Activated naive CD8-positive, alpha-beta T cell treated with anti-CD3 and anti-CD28 coated beads, Interleukin-2, amount 10 ng/mL, durations not matched to agents 7 days and 5 days (primary cell): ENCODE results near the gene TMEM87B. TPM values are rescaled to one million over a fixed set of nuclear protein-coding genes. Genes with fewer than 3 reads are reported as not detected.
"Not testable (repeated sequence)": the region's sequence is repeated elsewhere in the genome, so short reads cannot be mapped to it uniquely, and the experiment has no call there.

Experiments used
- ATAC-seq: fragments of 150-1000 bp; cut with Tn5 transposase; one replicate; pipeline ENCODE4 v1.10.0; 2021; ENCODE audit warnings: low read depth, moderate library complexity
- POLR2A ChIA-PET: fragments of 350-600 bp; sonication (Branson Sonifier 250); formaldehyde crosslinking; loops from one replicate; lab custom pipeline; 2021; ENCODE audit warnings: antibody characterized with exemption; lab: Charles Lee
- DNase-seq: peaks from one replicate; pipeline ENCODE4 v3.0.0; 2021
- H3K27ac Mint-ChIP-seq: one replicate; pipeline ENCODE4 v1.8.0; 2022; ENCODE audit warnings: mild to moderate bottlenecking, mixed read lengths
- H3K27me3 Mint-ChIP-seq: one replicate; pipeline ENCODE4 v1.8.0; 2022; ENCODE audit warnings: mild to moderate bottlenecking, moderate library complexity, mixed read lengths
- H3K36me3 Mint-ChIP-seq: one replicate; pipeline ENCODE4 v1.8.0; 2021; ENCODE audit warnings: mild to moderate bottlenecking, mixed read lengths
- H3K4me1 Mint-ChIP-seq: one replicate; pipeline ENCODE4 v1.8.0; 2021; ENCODE audit warnings: mixed read lengths
- H3K4me3 Mint-ChIP-seq: one replicate; pipeline ENCODE4 v1.8.0; 2022; ENCODE audit warnings: mild to moderate bottlenecking, moderate library complexity, mixed read lengths
- H3K9me3 Mint-ChIP-seq: one replicate; pipeline ENCODE4 v1.8.0; 2021; ENCODE audit warnings: mixed read lengths
- total RNA-seq, 2 experiments: library from RNA; stranded (reverse); gene quantifications; one replicate each; pipeline ENCODE4 v1.2.3, GENCODE V29; 2021

TMEM87B gene
- total RNA-seq, 2 experiments from 2014 or later = 20.1 to 24.2 TPM

- H3K27me3 Mint-ChIP-seq = peaks cover 24% of the 10 kb centered on the region
- H3K27ac Mint-ChIP-seq = no peak overlapping the region
- ATAC-seq (no peak), DNase-seq (no peak)
- no peak overlapping the region for H3K4me3 Mint-ChIP-seq
- POLR2A ChIA-PET = no interaction called here
- H3K36me3 Mint-ChIP-seq = peaks cover 5% of the 10 kb centered on the region
- H3K4me1 Mint-ChIP-seq = peaks cover 12% of the 10 kb centered on the region
- H3K9me3 Mint-ChIP-seq = peaks cover 4% of the 10 kb centered on the region
These were observed 79.1 kb downstream of the TMEM87B start for GRCh38 chr2:112134120-112134519.

DNA sequence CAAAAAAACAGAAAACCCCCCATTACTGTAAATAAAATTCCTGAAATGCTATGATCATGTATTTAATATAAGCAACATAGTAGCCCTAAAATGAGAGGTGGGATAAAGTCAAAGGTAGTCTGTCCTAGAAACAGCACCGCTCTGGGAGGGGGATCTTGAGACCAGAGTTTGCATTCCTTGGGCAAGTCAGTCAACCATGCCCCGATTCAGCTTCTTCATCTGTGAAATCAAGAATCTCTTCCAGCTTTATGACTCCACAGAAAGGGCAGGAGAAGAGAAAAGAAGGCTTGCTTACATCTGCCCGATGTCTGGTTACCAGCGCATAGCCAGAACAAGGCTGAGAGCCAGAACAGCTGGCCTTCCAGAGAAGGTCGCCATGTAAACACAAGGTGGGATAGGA is 81.0 kb downstream of the TMEM87B start:
- Mint-ChIP-seq H3K9me3 (peaks cover 4% of the 10 kb centered on the region), H3K27me3 (peaks cover 36% of the 10 kb centered on the region), H3K4me3 (no peak overlapping the region), H3K27ac (no peak overlapping the region), H3K36me3 (peaks cover 5% of the 10 kb centered on the region), H3K4me1 (peaks cover 12% of the 10 kb centered on the region)
- ATAC-seq (no peak), DNase-seq (no peak)
- POLR2A ChIA-PET = no interaction called here

DNA sequence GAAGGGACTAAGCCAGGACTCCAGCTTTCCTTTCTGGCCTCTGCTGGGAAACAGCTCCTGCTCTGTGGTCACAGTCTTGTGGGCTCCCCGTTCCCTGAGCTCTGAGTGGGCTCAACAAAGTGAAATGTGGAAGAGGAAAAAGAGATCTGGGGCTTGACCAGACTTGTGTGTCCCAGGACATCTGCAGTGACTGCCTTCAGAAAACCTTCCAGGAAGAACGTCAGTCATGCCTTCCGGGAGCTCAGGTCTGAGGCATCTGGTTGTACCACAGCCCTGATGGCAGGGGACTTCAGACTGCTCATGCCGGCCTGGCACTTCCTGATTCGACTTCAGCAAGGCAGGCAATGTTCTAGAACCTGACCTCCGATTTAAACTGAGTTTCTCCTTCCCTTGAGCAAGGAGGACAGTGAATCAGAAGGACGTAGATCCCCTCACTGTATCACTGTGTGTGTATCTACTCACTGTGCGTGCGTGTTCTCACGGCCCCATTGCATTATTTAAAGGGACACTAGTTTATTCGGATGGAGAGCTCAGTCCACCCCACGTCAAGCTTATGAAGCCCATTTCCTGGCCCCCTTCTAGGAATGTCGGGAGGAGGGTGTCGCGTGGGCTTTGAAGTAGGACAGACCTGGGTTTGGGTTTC is 82.6 kb downstream of the TMEM87B start:
- no peak for ATAC-seq
- Mint-ChIP-seq H3K4me3 (peak overlapping the region; percentile 23), H3K4me1 (peaks cover 7% of the 10 kb centered on the region), H3K27me3 (peaks cover 42% of the 10 kb centered on the region), H3K9me3 (peaks cover 2% of the 10 kb centered on the region), H3K27ac (no peak overlapping the region), H3K36me3 (peaks cover 3% of the 10 kb centered on the region)
- POLR2A ChIA-PET = interaction anchor here (0.7 kb wide), 1 partner anchor 17 kb away, joined by 3 read pairs; no protein-coding TSS in a partner anchor
- DNase-seq = no peak

DNA sequence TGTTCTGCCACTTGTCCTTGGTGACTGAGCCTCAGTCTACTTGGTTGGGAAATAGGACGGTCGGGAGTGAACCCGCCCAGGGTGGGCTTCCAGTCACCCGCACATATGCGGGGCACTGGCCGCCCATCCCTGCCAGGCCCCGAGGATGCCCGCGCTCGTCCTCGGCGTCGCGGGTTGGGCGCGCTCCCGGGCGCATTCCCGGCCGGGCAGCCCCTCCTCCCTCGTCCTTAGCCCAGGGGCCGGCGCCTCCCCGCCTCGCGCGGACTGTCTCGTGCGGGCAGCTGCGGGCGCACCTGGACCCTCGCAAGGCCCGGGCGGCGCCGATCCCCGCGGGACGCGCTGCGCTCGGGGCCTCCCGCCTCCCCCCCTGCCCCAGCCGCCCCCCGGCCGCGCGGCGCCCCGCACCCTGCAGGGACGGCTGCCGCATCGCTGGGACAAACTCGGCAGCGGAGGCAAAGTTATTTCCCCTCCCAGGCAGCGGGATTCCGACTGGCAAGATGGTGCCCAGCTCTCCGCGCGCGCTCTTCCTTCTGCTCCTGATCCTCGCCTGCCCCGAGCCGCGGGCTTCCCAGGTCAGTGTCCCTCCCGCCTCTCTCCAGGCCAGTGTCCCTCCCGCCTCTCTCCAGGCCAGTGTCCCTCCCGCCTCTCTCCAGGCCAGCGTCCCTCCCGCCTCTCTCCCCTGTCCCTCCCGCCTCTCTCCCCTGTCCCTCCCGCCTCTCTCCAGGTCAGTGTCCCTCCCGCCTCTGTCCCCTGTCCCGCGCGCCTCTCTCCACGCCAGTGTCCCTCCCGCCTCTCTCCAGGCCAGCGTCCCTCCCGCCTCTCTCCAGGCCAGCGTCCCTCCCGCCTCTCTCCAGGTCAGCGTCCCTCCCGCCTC is 83.3 kb downstream of the TMEM87B start, which contains the start of gene FBLN7:
Gene FBLN7, plus strand, starts transcription at position 227 of the 874 bp plus-strand sequence. Its CDS starts 271 bp downstream, at position 498.
- POLR2A ChIA-PET = interaction anchor here (0.7 kb wide), 1 partner anchor 17 kb away, joined by 3 read pairs; no protein-coding TSS in a partner anchor
- Mint-ChIP-seq H3K9me3 (no peaks in the 10 kb centered on the region), H3K27me3 (peaks cover 44% of the 10 kb centered on the region), H3K36me3 (no peaks in the 10 kb centered on the region), H3K4me3 (peak within 1 kb of the TSS; percentile 70), H3K27ac (no peak within 1 kb of the TSS), H3K4me1 (peaks cover 5% of the 10 kb centered on the region)
- DNase-seq (no peak), ATAC-seq (no peak)

DNA sequence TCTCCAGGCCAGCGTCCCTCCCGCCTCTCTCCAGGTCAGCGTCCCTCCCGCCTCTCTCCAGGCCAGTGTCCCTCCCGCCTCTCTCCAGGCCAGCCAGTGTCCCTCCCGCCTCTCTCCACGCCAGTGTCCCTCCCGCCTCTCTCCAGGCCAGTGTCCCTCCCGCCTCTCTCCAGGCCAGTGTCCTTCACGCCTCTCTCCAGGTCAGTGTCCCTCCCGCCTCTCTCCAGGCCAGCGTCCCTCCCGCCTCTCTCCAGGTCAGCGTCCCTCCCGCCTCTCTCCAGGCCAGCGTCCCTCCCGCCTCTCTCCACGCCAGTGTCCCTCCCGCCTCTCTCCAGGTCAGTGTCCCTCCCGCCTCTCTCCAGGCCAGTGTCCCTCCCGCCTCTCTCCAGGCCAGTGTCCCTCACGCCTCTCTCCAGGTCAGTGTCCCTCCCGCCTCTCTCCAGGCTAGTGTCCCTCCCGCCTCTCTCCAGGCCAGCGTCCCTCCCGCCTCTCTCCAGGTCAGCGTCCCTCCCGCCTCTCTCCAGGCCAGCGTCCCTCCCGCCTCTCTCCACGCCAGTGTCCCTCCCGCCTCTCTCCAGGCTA is 84.1 kb downstream of the TMEM87B start:
- H3K4me1 Mint-ChIP-seq, POLR2A ChIA-PET, DNase-seq, H3K9me3 Mint-ChIP-seq, ATAC-seq, H3K36me3 Mint-ChIP-seq, H3K27ac Mint-ChIP-seq, H3K4me3 Mint-ChIP-seq: not testable (repeated sequence)
- H3K27me3 Mint-ChIP-seq = peaks cover 46% of the 10 kb centered on the region

DNA sequence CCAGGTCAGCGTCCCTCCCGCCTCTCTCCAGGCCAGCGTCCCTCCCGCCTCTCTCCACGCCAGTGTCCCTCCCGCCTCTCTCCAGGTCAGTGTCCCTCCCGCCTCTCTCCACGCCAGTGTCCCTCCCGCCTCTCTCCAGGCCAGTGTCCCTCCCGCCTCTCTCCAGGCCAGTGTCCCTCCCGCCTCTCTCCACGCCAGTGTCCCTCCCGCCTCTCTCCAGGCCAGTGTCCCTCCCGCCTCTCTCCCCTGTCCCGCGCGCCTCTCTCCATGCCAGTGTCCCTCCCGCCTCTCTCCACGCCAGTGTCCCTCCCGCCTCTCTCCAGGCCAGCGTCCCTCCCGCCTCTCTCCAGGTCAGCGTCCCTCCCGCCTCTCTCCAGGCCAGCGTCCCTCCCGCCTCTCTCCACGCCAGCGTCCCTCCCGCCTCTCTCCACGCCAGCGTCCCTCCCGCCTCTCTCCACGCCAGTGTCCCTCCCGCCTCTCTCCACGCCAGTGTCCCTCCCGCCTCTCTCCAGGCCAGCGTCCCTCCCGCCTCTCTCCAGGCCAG is 84.7 kb downstream of the TMEM87B start:
- H3K9me3 Mint-ChIP-seq, H3K4me3 Mint-ChIP-seq, H3K27ac Mint-ChIP-seq, H3K4me1 Mint-ChIP-seq, H3K36me3 Mint-ChIP-seq, POLR2A ChIA-PET, ATAC-seq, DNase-seq: not testable (repeated sequence)
- peaks cover 46% of the 10 kb centered on the region for H3K27me3 Mint-ChIP-seq

DNA sequence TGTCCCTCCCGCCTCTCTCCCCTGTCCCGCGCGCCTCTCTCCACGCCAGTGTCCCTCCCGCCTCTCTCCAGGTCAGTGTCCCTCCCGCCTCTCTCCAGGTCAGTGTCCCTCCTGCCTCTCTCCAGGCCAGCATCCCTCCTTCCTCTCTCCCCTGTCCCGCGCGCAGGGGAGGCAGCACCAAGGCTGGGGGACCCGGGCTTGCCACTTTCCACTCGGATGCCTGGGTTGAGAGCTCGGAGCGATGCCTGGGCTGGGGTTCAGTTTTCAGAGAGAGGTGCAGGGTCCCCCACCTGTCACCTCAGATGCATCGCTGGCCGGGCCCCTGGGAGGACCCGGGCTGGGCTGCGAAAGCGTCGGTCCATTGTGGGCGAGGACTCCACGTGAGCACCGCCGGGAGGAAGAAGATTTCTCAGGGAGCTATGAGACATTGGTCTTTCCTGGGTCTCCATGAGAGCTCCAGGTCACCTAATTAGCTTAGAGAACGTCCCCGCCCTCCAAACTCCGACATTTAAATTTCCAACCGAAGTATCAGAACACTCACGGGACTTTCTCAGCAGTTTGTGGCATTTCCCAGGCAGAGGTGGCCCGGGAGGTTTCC is 85.2 kb downstream of the TMEM87B start:
- H3K4me3 Mint-ChIP-seq = no peak overlapping the region
- H3K36me3 Mint-ChIP-seq = no peaks in the 10 kb centered on the region
- ATAC-seq = no peak
- H3K27ac Mint-ChIP-seq = no peak overlapping the region
- POLR2A ChIA-PET = no interaction called here
- peaks cover 46% of the 10 kb centered on the region for H3K27me3 Mint-ChIP-seq
- H3K9me3 Mint-ChIP-seq = no peaks in the 10 kb centered on the region
- DNase-seq = no peak
- H3K4me1 Mint-ChIP-seq = peaks cover 5% of the 10 kb centered on the region

- H3K27ac Mint-ChIP-seq = no peak overlapping the region
- no peak for ATAC-seq
These were observed 86.0 kb downstream of the TMEM87B start for GRCh38 chr2:112140899-112141625.

GRCh38 chr2:112141626-112142007 is 86.5 kb downstream of the TMEM87B start:
- H3K36me3 Mint-ChIP-seq = no peaks in the 10 kb centered on the region
- DNase-seq (no peak), ATAC-seq (no peak)
- H3K4me3 Mint-ChIP-seq = no peak overlapping the region
- H3K27me3 Mint-ChIP-seq = peaks cover 40% of the 10 kb centered on the region
- H3K9me3 Mint-ChIP-seq = no peaks in the 10 kb centered on the region
- no peak overlapping the region for H3K27ac Mint-ChIP-seq
- POLR2A ChIA-PET = no interaction called here
- H3K4me1 Mint-ChIP-seq = peaks cover 5% of the 10 kb centered on the region

More at GRCh38 chr2:112140899-112141625, 86.0 kb downstream of the TMEM87B start:
- no peaks in the 10 kb centered on the region for H3K36me3 Mint-ChIP-seq
- no peak for DNase-seq
- peaks cover 5% of the 10 kb centered on the region for H3K4me1 Mint-ChIP-seq
- POLR2A ChIA-PET = no interaction called here
- no peak overlapping the region for H3K4me3 Mint-ChIP-seq
- no peaks in the 10 kb centered on the region for H3K9me3 Mint-ChIP-seq
- peaks cover 43% of the 10 kb centered on the region for H3K27me3 Mint-ChIP-seq

DNA sequence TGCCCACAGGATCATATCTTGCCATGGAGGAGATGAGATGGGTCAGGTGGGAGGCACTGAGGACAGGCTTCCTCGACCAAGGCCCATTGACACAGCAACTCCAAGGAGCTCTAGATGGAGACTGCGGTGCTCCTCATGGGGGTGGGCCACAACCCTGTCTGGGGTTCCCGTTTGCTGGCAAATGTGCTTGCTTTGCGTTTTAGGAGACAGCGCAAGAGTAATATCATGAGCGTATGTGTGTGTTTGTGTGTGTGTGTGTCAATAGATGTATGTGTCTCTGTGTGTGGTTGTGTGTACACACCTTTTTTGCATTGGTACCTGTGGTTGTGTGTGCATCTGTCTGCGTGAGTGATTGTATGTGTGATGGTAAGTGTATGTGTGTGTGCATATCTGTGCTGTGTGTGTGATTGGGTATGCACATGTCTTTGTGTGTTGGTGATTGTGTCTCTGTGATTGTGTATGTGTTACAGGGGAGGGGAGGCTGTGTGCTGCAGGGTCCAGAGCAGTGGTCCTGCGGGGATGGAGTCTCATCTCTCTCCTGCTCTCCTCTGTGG is 87.5 kb downstream of the TMEM87B start:
- H3K4me1 Mint-ChIP-seq = peaks cover 3% of the 10 kb centered on the region
- no peak for ATAC-seq
- POLR2A ChIA-PET = no interaction called here
- no peaks in the 10 kb centered on the region for H3K9me3 Mint-ChIP-seq
- DNase-seq = no peak
- H3K4me3 Mint-ChIP-seq = no peak overlapping the region
- H3K27me3 Mint-ChIP-seq = peaks cover 37% of the 10 kb centered on the region
- no peaks in the 10 kb centered on the region for H3K36me3 Mint-ChIP-seq
- H3K27ac Mint-ChIP-seq = no peak overlapping the region

- Mint-ChIP-seq H3K36me3 (no peaks in the 10 kb centered on the region), H3K9me3 (no peaks in the 10 kb centered on the region), H3K27me3 (peaks cover 37% of the 10 kb centered on the region), H3K4me1 (no peaks in the 10 kb centered on the region), H3K27ac (no peak overlapping the region), H3K4me3 (no peak overlapping the region)
- POLR2A ChIA-PET = no interaction called here
- DNase-seq (no peak), ATAC-seq (no peak)
These were observed 88.1 kb downstream of the TMEM87B start for GRCh38 chr2:112143150-112143549.

- Mint-ChIP-seq H3K36me3 (no peaks in the 10 kb centered on the region), H3K4me1 (no peaks in the 10 kb centered on the region), H3K27ac (no peak overlapping the region), H3K27me3 (peaks cover 36% of the 10 kb centered on the region), H3K9me3 (no peaks in the 10 kb centered on the region), H3K4me3 (no peak overlapping the region)
- ATAC-seq (no peak), DNase-seq (no peak)
- POLR2A ChIA-PET = no interaction called here
These were observed 89.9 kb downstream of the TMEM87B start for GRCh38 chr2:112144966-112145365.
